H9 (cell line): ENCODE measurements around the gene WDR27. TPM values are rescaled to one million over a fixed set of nuclear protein-coding genes. Genes with fewer than 3 reads are reported as not detected.

Source experiments
- DNase-seq: peaks from one replicate; pipeline ENCODE4 v3.0.0-alpha.2; 2017
- H2AFZ ChIP-seq: one replicate; pipeline ENCODE4 v1.6.1; 2013; ENCODE audit warnings: mild to moderate bottlenecking, low read length, control low read depth, moderate library complexity
- H2AK5ac ChIP-seq: 2 replicates; pipeline ENCODE4 v1.6.1; 2013; ENCODE audit warnings: low read length, control low read depth, mixed read lengths; ENCODE audit not compliant: insufficient read length
- H2BK120ac ChIP-seq: one replicate; pipeline ENCODE4 v1.6.1; 2013; ENCODE audit warnings: low read depth, mild to moderate bottlenecking, low read length, control low read depth, inconsistent platforms; ENCODE audit not compliant: poor library complexity, severe bottlenecking
- H2BK12ac ChIP-seq: 2 replicates; pipeline ENCODE4 v1.6.1; 2013; ENCODE audit warnings: low read length, control low read depth, mixed read lengths, low read depth; ENCODE audit not compliant: insufficient read length
- H2BK15ac ChIP-seq: 2 replicates; pipeline ENCODE4 v1.6.1; 2013; ENCODE audit warnings: low read depth, low read length, control low read depth
- H2BK20ac ChIP-seq: one replicate; pipeline ENCODE4 v1.6.1; 2013; ENCODE audit warnings: low read depth, mild to moderate bottlenecking, low read length, control low read depth, inconsistent platforms; ENCODE audit not compliant: poor library complexity, severe bottlenecking
- H2BK5ac ChIP-seq: 2 replicates; pipeline ENCODE4 v1.6.1; 2013; ENCODE audit warnings: low read length, control low read depth, mixed read lengths; ENCODE audit not compliant: insufficient read length
- H3K14ac ChIP-seq: 2 replicates; pipeline ENCODE4 v1.6.1; 2013; ENCODE audit warnings: low read length, control low read depth; ENCODE audit not compliant: insufficient read depth
- H3K18ac ChIP-seq: 2 replicates; pipeline ENCODE4 v1.6.1; 2013; ENCODE audit warnings: low read depth, mild to moderate bottlenecking, mixed read lengths, low read length, control low read depth; ENCODE audit not compliant: insufficient read length
- H3K23ac ChIP-seq: 2 replicates; pipeline ENCODE4 v1.6.1; 2013; ENCODE audit warnings: low read length, control low read depth, mixed read lengths, low read depth; ENCODE audit not compliant: insufficient read length
- H3K23me2 ChIP-seq: 2 replicates; pipeline ENCODE4 v1.6.1; 2013; ENCODE audit warnings: low read depth, mild to moderate bottlenecking, mixed read lengths, low read length, control low read depth; ENCODE audit not compliant: insufficient read length, poor library complexity, severe bottlenecking
- H3K27ac ChIP-seq: 2 replicates; pipeline ENCODE4 v1.5.1; 2013; ENCODE audit warnings: low read length, control low read depth, mixed read lengths, low read depth; ENCODE audit not compliant: insufficient read length
- H3K27me3 ChIP-seq: 2 replicates; pipeline ENCODE4 v1.6.1; 2013; ENCODE audit warnings: low read length, control low read depth, inconsistent platforms; ENCODE audit not compliant: insufficient read depth
- H3K4ac ChIP-seq: 2 replicates; pipeline ENCODE4 v1.6.1; 2013; ENCODE audit warnings: low read depth, mild to moderate bottlenecking, control low read depth, inconsistent platforms, low read length, moderate library complexity
- H3K4me1 ChIP-seq: 2 replicates; pipeline ENCODE4 v1.6.1; 2013; ENCODE audit warnings: low read length, control low read depth, inconsistent platforms; ENCODE audit not compliant: insufficient read depth
- H3K4me2 ChIP-seq: 2 replicates; pipeline ENCODE4 v1.6.1; 2013; ENCODE audit warnings: low read length, control low read depth, mixed read lengths; ENCODE audit not compliant: insufficient read length, insufficient read depth
- H3K56ac ChIP-seq: 2 replicates; pipeline ENCODE4 v1.6.1; 2013; ENCODE audit warnings: low read depth, mild to moderate bottlenecking, mixed read lengths, low read length, control low read depth; ENCODE audit not compliant: insufficient read length
- H3K79me1 ChIP-seq: 2 replicates; pipeline ENCODE4 v1.6.1; 2013; ENCODE audit warnings: low read depth, mild to moderate bottlenecking, moderate library complexity, low read length, control low read depth, inconsistent platforms; ENCODE audit not compliant: insufficient read depth, poor library complexity, severe bottlenecking
- H3K79me2 ChIP-seq: 2 replicates; pipeline ENCODE4 v1.6.1; 2013; ENCODE audit warnings: low read length, control low read depth, inconsistent platforms; ENCODE audit not compliant: insufficient read depth
- H3K9ac ChIP-seq: 2 replicates; pipeline ENCODE4 v1.6.1; 2013; ENCODE audit warnings: low read length, control low read depth, mixed read lengths; ENCODE audit not compliant: insufficient read length; ENCODE audit errors: extremely low read depth
- H3K9me3 ChIP-seq: one replicate; pipeline ENCODE4 v1.6.1; 2013; ENCODE audit warnings: low read depth, low read length, inconsistent platforms; ENCODE audit not compliant: control insufficient read depth
- H3T11ph ChIP-seq: one replicate; pipeline ENCODE4 v1.6.1; 2013; ENCODE audit warnings: mild to moderate bottlenecking, low read length, control low read depth, inconsistent platforms
- H4K20me1 ChIP-seq: one replicate; pipeline ENCODE4 v1.6.1; 2013; ENCODE audit not compliant: control insufficient read depth, insufficient read length, insufficient read depth
- H4K5ac ChIP-seq: 2 replicates; pipeline ENCODE4 v1.6.1; 2013; ENCODE audit warnings: low read depth, mild to moderate bottlenecking, mixed read lengths, low read length, control low read depth; ENCODE audit not compliant: insufficient read length
- H4K8ac ChIP-seq: replicated peaks from 2 replicates; pipeline ENCODE4 v1.6.1; 2013; ENCODE audit warnings: low read length, control low read depth, mixed read lengths, low read depth; ENCODE audit not compliant: insufficient read length
- H4K91ac ChIP-seq: 2 replicates; pipeline ENCODE4 v1.6.1; 2013; ENCODE audit warnings: low read depth, mild to moderate bottlenecking, moderate library complexity, mixed read lengths, low read length, control low read depth; ENCODE audit not compliant: insufficient read length
- H3K27ac Mint-ChIP-seq, 3 experiments: 2 replicates in 2 of 3; 3 replicates in 1 of 3; pipeline ENCODE4 v1.8.0; 2020 to 2021; ENCODE audit warnings: mixed read lengths in 3 of 3, mild to moderate bottlenecking in 1 of 3, moderate library complexity in 1 of 3
- H3K27me3 Mint-ChIP-seq: 2 replicates; pipeline ENCODE4 v1.8.0; 2021; ENCODE audit warnings: low read depth, mild to moderate bottlenecking, moderate library complexity, mixed read lengths
- H3K36me3 Mint-ChIP-seq, 3 experiments: 2 replicates in 2 of 3; 3 replicates in 1 of 3; pipeline ENCODE4 v1.8.0; 2020 to 2021; ENCODE audit warnings: low read depth in 3 of 3, mixed read lengths in 3 of 3; ENCODE audit not compliant: insufficient read depth in 1 of 3
- H3K4me1 Mint-ChIP-seq, 2 experiments: 2 replicates each; pipeline ENCODE4 v1.8.0; 2020; ENCODE audit warnings: mixed read lengths in 2 of 2
- H3K4me3 Mint-ChIP-seq, 2 experiments: 2 replicates in 1 of 2; 3 replicates in 1 of 2; pipeline ENCODE4 v1.8.0; 2020 to 2021; ENCODE audit warnings: mild to moderate bottlenecking in 2 of 2, mixed read lengths in 2 of 2, moderate library complexity in 1 of 2
- H3K9me3 Mint-ChIP-seq, 2 experiments: 2 replicates in 1 of 2; 3 replicates in 1 of 2; pipeline ENCODE4 v1.8.0; 2020; ENCODE audit warnings: mild to moderate bottlenecking in 2 of 2, mixed read lengths in 2 of 2, moderate library complexity in 1 of 2
- CTCF ChIP-seq: fragments of 200-600 bp; sonication (generic); conservative IDR thresholded peaks from 3 replicates; pipeline ENCODE4 v1.8.0; 2021; ENCODE audit warnings: antibody characterized with exemption, mild to moderate bottlenecking
- WGBS: extraction: QIAGEN DNeasy Blood & Tissue Kit; methylation state at CpG from one replicate; pipeline ENCODE4 v1.1.7; 2013; ENCODE audit warnings: missing lambda C conversion rate, low lambda C conversion rate, mixed read lengths; ENCODE audit not compliant: insufficient read length; ENCODE audit errors: extremely low coverage; 5-methylcytosine and 5-hydroxymethylcytosine counted together
- total RNA-seq: library from RNA; stranded (reverse); gene quantifications from 2 replicates; pipeline ENCODE4 v1.2.1, GENCODE V29; 2021

WDR27 gene
- total RNA-seq, 1 experiment from 2014 or later: 48.7 TPM

GRCh38 chr6:169573883-169574282 lies 127.9 kb downstream of the WDR27 start:
- H2AFZ ChIP-seq: no peak overlapping the region
- Mint-ChIP-seq H3K27me3 (no peaks in the 10 kb centered on the region), H3K36me3 (peaks cover 6 to 18% (median 12%) of the 10 kb centered on the region in 3 experiments), H3K27ac (no peak overlapping the region), H3K4me1 (no peaks in the 10 kb centered on the region; a peak in 1 of 4 replicates), H3K4me3 (no peak overlapping the region), H3K9me3 (no peaks in the 10 kb centered on the region)
- H3K27me3 ChIP-seq: no peaks in the 10 kb centered on the region
- H3K27ac ChIP-seq: no peak overlapping the region
- H4K8ac ChIP-seq: no peak overlapping the region
- no peak overlapping the region for H2BK20ac ChIP-seq
- H3K79me1 ChIP-seq: no peaks in the 10 kb centered on the region
- TF ChIP-seq CTCF: no peak
- H3K18ac ChIP-seq: no peak overlapping the region
- no peak overlapping the region for H2BK5ac ChIP-seq
- no peak overlapping the region for H3K4ac ChIP-seq
- no peak overlapping the region for H2AK5ac ChIP-seq
- H2BK12ac ChIP-seq: no peak overlapping the region
- no CpG with 5 or more reads among the region's 5 CpGs for WGBS
- H4K91ac ChIP-seq: no peak overlapping the region
- H4K20me1 ChIP-seq: no peaks in the 10 kb centered on the region
- H3K9me3 ChIP-seq: no peaks in the 10 kb centered on the region
- H4K5ac ChIP-seq: no peak overlapping the region
- H3K4me1 ChIP-seq: no peaks in the 10 kb centered on the region
- no peak for DNase-seq
- no peak overlapping the region for H3T11ph ChIP-seq
- no peaks in the 10 kb centered on the region for H3K23me2 ChIP-seq
- no peak overlapping the region for H2BK15ac ChIP-seq
- no peak overlapping the region for H3K14ac ChIP-seq
- H3K23ac ChIP-seq: no peak overlapping the region
- no peak overlapping the region for H3K4me2 ChIP-seq
- no peaks in the 10 kb centered on the region for H3K79me2 ChIP-seq
- H3K56ac ChIP-seq: no peak overlapping the region
- no peak overlapping the region for H2BK120ac ChIP-seq
- H3K9ac ChIP-seq: no peak overlapping the region
